ENCODE data around the gene RNF224.

Gene RNF224

GRCh38 chr9:137273611-137274320, 46.5 kb downstream of the RNF224 start:
- DNase-seq (ENCODE audit: low read depth in 2 of 2), result no peak

DNA sequence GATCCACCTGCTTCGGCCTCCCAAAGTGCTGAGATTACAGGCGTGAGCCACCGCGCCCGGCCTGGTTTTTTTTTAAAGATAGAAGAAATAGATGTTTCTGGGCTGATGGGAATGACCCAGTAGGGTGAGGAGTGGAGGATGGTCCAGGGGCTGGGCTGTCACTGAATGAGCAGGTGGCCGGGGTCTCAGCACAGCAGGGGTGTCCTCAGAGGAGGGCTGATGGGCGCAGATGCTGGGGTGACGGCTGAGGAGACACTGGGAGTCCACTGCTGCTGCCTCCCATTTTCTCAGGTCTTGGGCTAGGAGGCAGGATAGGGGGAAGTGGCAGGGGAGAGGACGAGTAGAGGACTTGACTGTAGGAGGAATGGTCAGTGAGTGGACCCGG, 47.9 kb downstream of the RNF224 start:
- no peak for DNase-seq (ENCODE audit: low read depth in 2 of 2)

GRCh38 chr9:137275588-137276472, 48.5 kb downstream of the RNF224 start:
- DNase-seq (ENCODE audit: low read depth in 2 of 2), result no peak

- DNase-seq (ENCODE audit: low read depth in 2 of 2), result no peak
Observed at GRCh38 chr9:137276473-137277328, 49.4 kb downstream of the RNF224 start.

GRCh38 chr9:137277329-137278041, 50.2 kb downstream of the RNF224 start, which contains the start of gene TOR4A:
Gene TOR4A (plus strand): TSS chr9:137277726. CDS start chr9:137278690, 964 bp downstream.
- no peak for DNase-seq (ENCODE audit: low read depth in 2 of 2)

DNA sequence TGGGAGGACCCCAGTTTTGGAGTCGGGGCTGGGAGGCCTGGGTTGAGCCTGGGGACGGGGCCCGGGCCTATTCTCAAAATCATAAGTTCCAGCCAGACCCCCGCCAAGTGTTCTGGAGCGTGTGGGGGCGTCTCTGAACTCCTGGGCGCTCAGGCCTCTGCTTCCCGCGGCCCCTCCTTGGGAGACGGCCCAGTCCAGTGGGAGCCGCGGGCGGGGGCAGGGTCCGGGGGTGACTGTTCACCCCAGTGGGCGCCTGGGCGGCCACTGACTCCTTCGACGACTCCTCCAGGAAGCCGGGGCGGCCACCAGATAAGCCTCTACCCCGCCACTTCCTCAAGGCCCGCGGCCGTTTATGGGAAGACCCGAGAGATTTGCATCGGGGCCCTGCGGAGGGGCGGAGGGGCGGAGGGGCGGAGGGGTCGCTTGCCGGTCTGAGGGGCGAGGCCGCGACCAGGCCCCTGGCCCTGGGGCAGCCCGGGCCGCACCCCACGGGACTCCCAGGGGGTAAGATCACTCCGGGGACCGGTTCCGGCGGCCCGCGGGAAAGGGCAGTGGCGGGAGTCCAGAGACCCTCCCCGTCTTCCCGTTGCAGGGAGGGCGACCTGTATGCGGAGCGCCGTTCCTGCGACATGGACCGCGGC, 50.9 kb downstream of the RNF224 start:
- no peak for DNase-seq (ENCODE audit: low read depth in 2 of 2)

Measured in stimulated activated CD8-positive, alpha-beta memory T cell treated with anti-CD3 and anti-CD28 coated beads, Interleukin-7, amount 100 ng/mL, for 4 hours (primary cell).